Neural cell (in vitro differentiated cells): ENCODE data around the gene AOX1.

ENCODE experiments used
- EP300 ChIP-seq: fragments of 450-650 bp; conservative IDR thresholded peaks from 2 replicates; pipeline ENCODE4 v1.6.1; 2014; ENCODE audit warnings: antibody characterized with exemption, mild to moderate bottlenecking, moderate library complexity; ENCODE audit not compliant: poor library complexity, severe bottlenecking
- EZH2 ChIP-seq: fragments of 200-600, 300-800 bp; shearing (Covaris generic), sonication (generic); IDR thresholded peaks from 2 replicates; pipeline ENCODE4 v1.6.1; 2014; ENCODE audit warnings: antibody characterized with exemption, low read length, borderline replicate concordance, mild to moderate bottlenecking; ENCODE audit not compliant: insufficient read depth, poor library complexity, severe bottlenecking
- MXI1 ChIP-seq: fragments of 450-650 bp; conservative IDR thresholded peaks from 2 replicates; pipeline ENCODE4 v1.6.1; 2014; ENCODE audit warnings: antibody characterized with exemption, mild to moderate bottlenecking; ENCODE audit not compliant: poor library complexity, severe bottlenecking
- POLR2AphosphoS5 ChIP-seq: IDR thresholded peaks from 2 replicates; pipeline ENCODE4 v1.6.1; 2012
- RAD21 ChIP-seq: fragments of 450-650 bp; conservative IDR thresholded peaks from 2 replicates; pipeline ENCODE4 v1.6.1; 2014; ENCODE audit warnings: antibody characterized with exemption, mild to moderate bottlenecking, moderate library complexity
- REST ChIP-seq: IDR thresholded peaks from 2 replicates; pipeline ENCODE4 v1.6.1; 2012; ENCODE audit warnings: borderline replicate concordance
- SMC3 ChIP-seq: fragments of 450-650 bp; conservative IDR thresholded peaks from 2 replicates; pipeline ENCODE4 v1.6.1; 2014; ENCODE audit warnings: antibody characterized with exemption, mild to moderate bottlenecking, moderate library complexity; ENCODE audit not compliant: poor library complexity
- TF ChIP-seq, protein P1 (sequence below): fragments of 450-650 bp; IDR thresholded peaks from 2 replicates; pipeline ENCODE4 v1.5.1; 2014; ENCODE audit warnings: antibody characterized with exemption, mild to moderate bottlenecking, moderate library complexity; ENCODE audit not compliant: poor library complexity, severe bottlenecking

- TF ChIP-seq RAD21 (no peak), POLR2AphosphoS5 (no peak), EP300 (no peak), SMC3 (no peak), REST (no peak), EZH2 (no peak), MXI1 (no peak)
- TF ChIP-seq, protein P1, sequence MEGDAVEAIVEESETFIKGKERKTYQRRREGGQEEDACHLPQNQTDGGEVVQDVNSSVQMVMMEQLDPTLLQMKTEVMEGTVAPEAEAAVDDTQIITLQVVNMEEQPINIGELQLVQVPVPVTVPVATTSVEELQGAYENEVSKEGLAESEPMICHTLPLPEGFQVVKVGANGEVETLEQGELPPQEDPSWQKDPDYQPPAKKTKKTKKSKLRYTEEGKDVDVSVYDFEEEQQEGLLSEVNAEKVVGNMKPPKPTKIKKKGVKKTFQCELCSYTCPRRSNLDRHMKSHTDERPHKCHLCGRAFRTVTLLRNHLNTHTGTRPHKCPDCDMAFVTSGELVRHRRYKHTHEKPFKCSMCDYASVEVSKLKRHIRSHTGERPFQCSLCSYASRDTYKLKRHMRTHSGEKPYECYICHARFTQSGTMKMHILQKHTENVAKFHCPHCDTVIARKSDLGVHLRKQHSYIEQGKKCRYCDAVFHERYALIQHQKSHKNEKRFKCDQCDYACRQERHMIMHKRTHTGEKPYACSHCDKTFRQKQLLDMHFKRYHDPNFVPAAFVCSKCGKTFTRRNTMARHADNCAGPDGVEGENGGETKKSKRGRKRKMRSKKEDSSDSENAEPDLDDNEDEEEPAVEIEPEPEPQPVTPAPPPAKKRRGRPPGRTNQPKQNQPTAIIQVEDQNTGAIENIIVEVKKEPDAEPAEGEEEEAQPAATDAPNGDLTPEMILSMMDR: no peak
These were observed 28.4 kb downstream of the AOX1 start for GRCh38 chr2:200614249-200614648.
